Right renal cortex interstitium (tissue), 3 donors: ENCODE measurements around the gene FOXF1. TPM values are rescaled to one million over a fixed set of nuclear protein-coding genes. Genes with fewer than 3 reads are reported as not detected.

Experiments
- DNase-seq, 3 donors: peaks; one replicate each; pipeline ENCODE4 v3.0.0-alpha.2; 2013; ENCODE audit warnings: low read depth in 3 of 3, low spot score in 2 of 3
- polyA plus RNA-seq, 3 donors: library from polyadenylated mRNA; unstranded; fragments of 120-200 nt; gene quantifications; one replicate each; pipeline ENCODE4 v1.2.1, GENCODE V29; 2013; ENCODE audit not compliant: insufficient read length in 3 of 3

FOXF1 gene
- polyA plus RNA-seq, 3 donors: 0.04 TPM

DNA sequence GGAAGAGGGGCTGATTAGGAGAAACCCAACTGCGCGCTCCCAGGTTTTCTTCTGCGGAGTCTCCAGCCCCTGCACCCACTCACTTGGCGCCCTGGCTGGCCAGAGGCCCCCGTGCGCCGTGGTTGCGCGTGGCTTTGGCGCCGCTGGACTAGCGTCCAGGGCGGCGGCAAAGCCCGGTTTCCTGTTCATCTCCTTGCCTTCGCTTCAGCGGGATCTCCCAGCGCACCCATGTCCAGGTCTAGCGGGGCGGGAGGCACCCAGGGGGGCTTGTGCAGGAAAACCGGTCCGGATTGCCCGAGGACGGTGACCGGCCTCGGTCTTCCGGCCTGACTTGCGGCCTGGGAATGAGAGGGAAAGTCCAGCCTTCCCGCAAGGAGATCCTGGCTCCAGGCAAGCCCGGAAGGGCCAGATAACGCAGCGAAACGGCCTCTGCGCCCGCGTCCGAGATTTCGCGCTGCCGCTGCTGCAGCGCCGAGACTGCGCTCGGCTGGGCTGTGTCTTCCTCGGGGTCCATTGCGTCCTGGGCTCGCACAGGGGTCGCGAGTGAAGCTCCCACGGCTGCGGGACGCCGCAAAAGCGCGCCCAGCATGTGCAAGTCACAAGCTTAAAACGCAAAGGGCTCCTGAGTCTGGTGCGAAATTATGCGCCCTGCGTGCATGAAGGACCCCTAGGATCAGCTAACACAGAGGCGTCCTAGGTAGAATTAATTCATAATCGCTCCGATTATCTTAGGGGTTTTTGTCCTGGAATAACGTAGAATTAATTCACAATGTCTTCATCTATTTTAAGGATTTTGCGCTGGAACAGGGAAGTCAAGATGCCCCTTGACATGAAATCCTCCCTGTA lies 5.7 kb downstream of the FOXF1 start:
- DNase-seq: no peak

DNA sequence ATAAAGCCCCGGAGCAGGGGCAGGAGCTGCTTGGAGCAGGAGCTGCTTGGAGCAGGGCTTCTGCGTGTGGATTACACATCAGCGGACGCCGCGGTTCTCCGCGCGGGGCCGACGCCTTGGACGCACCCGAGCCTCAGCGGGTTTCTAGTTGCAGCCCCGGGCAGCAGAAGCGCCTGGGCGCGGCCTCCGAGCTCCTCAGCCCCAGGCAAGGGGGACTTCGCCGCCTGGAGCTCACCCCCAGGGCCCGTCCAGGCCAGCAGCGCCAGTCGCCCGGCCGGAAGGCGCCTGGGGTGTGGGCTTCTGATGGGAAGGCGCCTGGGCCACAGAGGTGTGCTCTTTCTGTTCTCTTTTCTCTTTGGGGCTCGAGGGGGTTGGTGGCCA lies 6.3 kb downstream of the FOXF1 start:
- no peak for DNase-seq

DNA sequence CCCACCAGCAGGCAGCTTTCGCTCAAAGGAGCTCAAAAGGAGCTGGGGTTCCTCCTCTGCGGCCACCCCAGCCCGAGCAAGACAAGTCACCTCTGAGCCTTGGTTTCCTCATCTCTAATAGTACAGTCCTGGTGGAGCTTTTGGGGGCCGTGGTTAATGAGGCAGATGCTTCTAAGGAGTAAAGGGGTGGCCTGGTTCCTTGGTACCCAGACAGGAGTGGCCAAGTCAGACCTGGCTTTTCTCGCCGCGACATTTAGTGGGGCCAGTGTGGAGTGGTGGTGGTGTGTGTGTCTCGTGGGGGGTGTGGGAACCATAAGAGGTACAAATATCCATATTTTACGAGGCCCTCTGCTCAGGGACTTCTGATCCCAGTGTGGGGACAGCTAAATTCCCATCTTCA lies 6.7 kb downstream of the FOXF1 start:
- no peak for DNase-seq

DNA sequence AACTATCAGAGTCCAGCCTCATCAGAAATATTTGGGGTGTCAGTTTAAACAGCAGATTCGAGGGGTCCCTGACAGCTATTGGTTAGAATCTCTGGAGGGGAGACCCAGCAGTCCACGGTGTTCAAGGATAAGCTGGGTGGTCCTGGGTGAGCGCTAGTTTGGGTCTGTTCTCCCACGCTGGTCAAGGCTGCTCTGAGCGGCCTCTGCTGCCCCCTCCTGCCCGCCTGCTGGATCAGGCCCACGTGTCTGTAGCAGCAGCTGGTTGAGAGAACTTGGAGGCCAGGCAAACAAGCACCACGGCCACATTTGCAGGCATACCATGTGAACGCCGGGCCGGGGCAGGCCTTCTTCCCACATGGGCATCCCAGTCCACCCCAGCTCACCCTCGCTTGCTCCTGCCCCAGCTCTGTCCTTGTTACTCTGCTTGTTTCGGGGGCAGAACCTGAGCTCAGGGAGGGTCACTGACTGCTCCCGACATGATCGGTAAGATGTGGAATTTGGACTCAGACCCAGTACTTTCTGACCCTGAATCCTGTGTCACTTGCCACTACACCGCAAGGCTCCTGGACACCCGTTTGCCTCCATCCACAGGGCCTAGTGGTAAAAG lies 7.4 kb downstream of the FOXF1 start:
- DNase-seq: no peak

DNA sequence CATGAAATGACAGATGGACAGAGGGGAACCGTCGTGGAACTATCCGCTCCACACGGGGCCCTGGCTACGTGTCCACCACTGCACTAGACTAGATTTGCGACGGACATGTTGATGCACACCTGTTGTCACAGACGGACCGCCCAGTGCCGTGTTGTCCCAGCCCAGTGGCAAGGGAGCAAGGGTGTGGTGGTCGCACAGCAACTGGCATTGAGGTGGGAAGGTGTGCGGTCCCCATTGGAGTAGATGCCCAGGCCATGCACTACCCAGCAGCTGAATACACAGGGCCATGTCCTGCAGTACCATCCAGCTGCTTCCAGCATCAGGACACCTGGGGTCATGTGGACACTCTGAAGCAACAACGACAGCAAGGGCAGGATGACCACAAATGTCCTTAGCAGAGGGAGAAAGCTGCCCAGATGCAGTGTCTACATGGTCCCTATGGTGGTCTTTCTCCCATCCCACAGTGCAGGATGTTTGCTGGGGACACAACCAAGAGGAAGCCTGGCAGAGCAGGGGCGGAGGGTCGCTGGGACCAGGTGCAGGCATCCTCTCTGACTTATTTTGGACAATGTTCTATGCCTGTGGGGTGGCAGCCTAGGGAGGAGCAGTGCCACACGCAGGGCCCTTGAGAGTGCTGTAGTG lies 8.8 kb downstream of the FOXF1 start:
- no peak for DNase-seq

DNA sequence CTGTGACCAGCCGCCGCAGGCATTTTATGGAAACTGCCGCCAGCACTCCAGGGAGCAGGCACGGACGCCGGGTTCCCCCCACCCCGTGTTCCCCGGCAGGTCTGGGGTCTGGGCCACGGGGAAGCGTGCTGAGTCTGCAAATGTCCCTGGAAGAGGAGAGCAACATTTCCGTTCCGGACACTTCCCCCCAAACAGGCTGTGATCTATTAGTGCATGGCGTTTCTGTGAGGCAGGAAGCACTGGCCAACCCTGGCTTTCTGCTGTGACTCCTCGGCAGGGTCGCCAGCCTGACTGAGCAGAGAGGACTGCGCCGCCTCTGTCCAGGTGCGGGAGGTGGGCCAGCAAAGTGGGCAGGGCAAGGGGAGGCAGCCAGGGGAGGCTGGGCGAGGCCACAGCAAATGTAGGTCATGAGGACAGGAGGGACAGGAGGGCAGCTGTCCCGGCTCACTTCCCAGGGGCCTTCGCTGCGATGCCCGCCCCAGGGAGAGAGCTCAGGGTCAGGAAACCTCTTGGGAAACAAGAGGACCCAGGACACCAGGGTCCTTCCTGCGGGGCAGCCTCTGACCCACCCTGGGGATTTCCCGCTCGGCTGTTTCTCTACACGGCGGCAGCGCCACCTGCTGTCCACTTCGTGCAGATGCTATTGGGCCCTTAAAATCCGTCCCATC lies 9.5 kb downstream of the FOXF1 start:
- DNase-seq: no peak

DNA sequence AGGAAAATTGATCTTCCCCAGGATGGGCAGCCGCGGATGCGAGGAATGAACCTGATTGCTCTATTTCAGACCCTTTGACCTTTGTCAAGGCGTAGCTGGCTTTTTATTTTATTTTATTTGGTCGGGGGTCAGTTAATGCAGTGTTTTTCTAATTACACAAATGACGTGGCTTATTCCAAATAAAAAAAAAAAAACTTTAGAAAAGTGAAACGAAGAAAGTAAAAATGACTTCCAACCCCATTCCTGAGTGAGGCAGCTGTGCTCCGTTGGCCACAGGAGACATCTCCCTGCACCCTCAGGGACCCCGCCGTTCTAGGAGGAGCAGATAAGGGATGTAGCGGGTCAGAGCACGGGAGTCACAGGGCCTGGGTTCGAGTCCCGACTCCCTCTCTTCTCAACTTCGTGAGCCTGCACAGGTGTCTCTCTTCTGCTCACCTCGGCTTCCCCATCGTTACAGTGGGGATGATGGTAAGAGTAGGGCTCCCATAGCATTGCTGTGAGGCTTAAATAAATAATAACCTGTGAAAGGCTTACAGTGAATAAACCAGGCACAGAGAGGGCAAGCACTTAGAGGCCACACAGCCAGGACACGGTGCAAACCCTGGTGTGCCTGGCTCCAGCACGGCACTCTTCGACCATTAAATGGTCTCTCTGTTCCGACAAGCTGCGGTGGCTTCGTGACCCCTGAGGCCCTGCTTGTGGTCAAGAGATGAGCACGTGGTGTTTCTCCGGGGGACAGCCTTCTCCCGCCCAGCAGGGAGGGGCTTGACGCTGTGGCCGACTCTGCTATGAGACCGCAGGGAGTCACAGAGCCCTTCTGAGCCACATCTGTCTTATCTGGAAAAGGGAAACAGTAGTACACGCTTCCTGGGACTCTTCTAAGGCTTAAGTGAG lies 10.2 kb downstream of the FOXF1 start:
- no peak for DNase-seq

DNA sequence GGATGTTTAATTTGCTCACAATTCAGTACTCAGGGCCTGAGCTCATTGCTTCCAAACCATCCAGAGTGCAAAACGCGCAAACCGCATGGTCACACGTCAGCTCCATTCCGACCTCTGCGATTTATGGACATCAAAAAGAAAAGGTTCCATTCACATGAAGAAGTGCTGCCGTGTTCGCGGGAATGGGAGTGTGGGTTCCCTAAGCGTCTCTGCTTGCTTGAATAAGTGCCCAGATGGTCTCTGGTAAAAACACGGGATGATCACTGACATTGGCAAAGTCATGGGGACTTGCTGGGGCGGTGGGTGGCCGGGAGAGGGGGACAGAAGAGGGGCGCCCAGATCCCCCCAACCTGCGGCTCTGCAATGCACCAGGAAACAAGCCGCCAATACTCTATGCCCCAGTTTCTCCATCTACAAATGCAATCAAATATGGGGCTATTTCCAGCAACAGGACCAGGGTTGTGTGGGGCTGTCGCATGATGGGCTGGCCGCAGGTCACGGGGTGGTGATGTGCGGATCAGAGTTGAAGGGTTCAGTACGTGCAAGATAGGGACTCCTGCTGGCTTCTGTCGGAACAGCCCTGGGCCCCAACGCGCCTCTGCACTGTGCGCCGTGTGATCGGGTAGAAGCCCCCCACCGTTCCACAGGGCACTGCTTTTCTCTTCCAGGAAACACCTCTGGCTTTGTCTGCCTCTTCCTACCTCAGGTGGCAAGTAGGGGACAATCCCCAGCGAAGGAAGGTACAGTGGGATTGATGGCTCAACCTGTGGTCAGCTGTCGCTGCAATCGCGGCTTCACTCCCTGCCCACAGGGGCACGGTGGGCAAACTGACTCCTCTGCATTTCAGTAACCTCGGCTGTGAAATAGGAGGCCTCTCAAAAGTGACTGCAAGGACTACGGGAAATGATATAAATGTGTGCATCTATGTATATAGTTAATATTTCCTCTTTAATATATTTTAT lies 11.2 kb downstream of the FOXF1 start:
- DNase-seq: no peak

DNA sequence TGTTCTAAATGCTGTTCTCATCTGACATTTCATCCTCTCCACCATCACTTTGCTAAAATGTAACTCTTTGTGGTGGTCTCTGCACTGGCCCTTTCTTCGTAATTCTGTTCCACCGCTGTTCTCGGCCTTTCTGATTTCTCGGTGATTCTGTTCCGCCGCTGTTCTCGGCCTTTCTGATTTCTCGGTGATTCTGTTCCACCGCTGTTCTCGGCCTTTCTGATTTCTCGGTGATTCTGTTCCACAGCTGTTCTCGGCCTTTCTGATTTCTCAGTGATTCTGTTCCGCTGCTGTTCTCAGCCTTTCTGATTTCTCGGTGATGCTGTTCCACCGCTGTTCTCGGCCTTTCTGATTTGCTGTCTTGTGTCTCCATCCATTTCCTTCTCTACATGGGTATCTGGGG lies 12.3 kb downstream of the FOXF1 start:
- no peak for DNase-seq

DNA sequence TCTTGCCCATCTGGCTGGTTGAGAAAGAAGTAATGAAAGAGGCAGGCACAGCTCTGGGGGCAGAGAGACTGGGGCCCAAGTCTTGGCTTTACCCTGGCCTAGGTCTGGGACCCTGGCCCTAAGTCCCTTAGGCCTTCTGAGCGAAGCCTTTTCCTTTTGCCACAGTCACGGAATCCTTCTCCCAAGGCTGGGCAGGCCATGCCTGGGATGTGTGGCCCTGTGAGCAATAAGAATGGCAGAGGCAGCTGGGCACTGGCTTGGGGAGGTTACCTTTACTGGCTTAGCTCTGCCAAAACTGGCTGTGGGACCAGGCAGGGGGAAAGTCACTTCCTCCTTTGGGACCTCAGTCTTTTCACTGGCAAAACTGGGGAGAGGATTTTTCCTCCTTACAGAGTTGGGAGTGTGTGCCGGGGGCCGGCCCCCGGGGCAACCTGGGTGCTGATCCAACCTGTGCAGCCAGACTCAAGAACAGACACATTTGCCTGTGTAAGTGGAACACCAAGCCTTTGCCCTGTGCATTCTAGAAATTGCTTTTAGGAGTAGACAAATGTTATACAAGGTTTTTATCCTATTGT lies 12.9 kb downstream of the FOXF1 start:
- no peak for DNase-seq

DNA sequence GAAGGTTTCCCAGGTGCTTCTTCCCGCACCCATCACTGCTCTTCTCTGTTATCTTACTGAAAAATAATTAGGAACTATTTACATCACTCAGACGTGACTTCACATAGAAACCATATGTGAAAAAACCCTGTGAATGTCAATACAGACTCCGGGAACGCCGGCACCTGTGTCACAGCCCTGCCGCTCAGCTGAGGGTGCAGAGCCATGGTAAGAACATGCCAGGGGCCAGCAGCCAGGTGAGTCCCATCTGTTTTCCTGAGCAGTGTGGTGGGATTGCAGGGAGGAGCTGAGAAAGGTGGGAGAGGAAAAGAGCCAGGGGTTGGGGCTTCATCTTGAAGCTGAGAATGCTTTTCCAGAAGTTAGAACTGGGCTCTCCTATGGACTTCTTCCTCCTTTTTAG lies 13.7 kb downstream of the FOXF1 start:
- DNase-seq: no peak

DNA sequence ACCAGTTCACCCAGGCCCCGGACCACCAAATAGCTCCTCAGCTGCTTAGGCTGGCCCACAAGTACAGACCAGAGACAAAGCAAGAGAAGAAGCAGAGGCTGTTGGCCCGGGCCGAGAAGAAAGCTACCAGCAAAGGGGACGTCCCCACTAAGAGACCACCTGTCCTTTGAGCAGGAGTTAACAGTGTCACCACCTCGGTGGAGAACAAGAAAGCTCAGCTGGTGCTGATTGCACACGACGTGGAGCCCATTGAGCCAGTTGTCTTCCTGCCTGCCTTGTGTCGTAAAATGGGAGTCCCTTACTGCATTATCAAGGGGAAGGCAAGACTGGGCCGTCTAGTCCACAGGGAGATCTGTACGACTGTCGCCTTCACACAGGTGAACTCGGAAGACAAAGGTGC lies 15.4 kb downstream of the FOXF1 start:
- DNase-seq: no peak

DNA sequence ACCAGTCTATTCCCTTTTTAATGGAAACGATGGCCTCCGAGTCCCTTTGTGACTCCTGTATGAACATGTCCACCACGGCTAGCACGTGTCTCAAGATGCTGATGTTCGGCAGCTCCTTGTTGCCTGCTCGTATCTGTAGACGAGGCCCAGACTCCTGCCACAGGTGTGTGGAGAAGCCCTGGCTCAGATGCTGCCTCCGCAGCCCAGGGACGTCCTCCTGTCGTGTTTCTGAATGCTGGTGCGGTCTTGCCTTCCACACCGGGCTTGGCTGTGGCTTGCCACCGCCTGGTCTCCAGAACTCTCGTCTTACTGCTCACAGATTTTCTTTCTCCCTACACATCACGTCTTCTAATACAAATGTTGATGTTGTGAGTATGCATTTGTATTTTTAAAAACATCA lies 17.0 kb downstream of the FOXF1 start:
- DNase-seq: no peak

DNA sequence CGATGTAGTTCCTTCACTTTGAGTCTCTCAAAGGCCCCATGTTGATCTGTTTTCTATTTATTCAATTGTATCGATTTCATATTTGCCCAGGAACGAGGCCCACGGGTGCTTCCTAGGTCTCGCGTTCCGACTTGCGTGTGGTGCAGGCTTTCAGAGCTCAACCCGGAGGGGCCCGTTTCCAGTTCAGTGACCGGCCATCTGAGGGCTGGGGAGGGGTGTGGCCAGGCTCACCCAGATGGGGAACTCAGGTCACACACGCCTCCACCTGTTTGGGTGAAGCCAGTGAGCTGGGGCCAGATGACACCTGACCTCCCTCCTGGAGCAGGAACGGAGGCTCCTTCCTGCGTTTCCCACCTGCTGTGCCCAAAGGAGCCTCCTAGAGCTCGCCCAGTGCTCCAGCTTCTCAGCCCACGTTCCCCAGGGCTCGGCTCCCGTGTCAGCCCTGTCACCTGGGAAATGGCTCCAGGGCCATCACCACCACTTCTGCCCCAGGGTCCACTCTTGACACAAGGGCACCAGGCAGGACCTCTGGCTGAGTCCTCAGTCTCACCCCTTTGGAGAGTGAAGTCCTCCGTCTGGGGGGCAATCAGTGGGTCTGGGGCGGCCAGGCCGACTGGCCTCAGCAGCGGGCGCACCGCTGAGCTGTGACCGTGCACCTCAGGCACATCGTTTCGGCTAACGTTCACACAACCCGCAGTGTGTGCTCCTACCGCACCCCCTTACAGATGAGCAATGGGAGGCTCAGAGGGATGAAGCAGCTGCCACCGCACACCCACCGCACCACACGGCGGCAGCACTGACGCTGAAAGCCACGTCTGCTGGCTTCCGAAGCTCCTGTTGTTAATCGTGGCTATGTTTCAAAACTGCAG lies 18.0 kb downstream of the FOXF1 start:
- DNase-seq: no peak

DNA sequence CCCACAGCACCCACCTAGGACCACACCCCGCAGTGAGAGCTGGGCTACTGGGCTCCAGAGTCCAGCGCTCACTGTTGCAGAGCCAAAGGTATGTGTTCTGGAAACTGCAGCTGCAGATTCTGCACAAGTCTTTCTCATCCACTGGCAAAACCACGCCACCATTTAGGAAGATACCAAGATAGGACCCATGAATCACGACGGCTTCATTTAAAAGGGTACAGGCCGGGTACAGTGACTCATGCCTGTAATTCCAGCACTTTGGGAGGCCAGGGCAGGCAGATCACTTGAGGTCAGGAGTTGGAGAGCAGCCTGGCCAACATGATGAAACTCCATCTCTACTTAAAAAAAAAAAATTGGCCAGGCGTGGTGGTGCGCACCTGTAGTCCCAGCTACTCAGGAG lies 18.8 kb downstream of the FOXF1 start:
- no peak for DNase-seq

DNA sequence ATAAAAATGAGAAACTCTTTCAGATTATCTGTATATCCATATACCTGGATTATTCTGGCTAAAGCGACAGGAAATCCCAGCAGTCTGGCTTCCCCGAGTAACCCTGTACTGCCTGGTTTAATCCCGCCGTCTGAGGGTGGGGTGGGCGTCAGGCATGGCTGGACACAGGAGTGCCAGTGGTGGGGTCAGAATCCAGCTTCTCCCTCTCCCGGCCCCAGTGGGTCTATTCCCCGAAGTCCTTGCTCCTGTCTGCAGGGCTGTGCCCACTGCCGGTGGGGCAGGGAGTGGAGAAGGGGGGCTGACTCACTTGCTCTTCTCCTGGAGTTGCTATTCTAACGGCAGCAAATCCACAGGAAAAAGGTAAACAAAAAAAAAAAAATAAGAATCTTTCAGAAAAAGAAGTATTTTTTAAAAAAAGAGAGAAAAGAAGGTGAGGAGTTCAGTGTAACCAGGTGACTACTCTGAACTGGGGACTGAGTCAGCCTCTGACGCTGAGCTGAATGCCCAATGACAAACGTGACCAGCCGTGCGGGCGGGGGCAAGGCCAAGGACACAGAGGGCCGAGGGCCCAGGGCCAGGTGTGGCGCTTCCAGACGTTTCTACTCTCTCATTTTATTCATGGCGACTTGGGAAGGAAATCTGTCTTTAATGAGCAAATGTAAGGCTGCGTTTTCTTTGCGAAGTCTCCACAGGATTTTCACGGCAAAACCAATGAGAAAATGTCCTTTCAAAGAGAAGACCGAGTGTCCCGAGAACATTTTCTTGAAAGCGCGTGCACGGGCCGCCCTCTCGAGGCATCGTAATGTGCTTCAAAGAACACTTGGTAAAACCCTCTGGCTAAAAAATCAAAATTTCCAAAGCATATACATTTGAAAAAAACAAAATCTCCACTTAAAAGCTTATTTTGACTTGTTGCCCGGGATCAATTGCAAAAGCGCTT lies 20.2 kb downstream of the FOXF1 start:
- no peak for DNase-seq

DNA sequence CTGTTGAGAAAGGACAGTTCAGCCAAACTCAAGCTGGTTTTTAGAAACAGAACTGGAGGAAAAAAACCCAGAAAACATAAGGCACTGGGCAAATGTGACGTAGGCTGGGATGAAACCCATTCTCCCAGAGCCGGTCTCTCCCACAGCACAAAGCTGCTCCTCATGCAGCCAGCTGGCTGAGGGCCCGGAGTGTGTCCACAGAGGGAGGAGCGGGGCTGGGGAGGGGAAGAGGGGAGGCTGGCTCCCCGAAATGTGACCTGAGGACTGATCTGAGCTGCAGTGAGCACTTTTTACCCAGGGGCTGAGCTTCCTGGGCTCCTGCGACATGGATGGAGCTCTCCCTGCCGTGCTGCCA lies 20.8 kb downstream of the FOXF1 start:
- no peak for DNase-seq
